Left lung (tissue), 10 donors: ENCODE results near the gene ACTL9. TPM values are rescaled to one million over a fixed set of nuclear protein-coding genes. Genes with fewer than 3 reads are reported as not detected.

Source experiments
- ATAC-seq: fragments of 200-7000 bp; cut with Tn5 transposase; one replicate; pipeline ENCODE4 v1.9.1; 2020; ENCODE audit warnings: moderate library complexity
- DNase-seq, 4 donors: peaks; one replicate each; pipeline ENCODE4 v3.0.0-alpha.2; 2013 to 2020
- H3K27ac ChIP-seq, 2 donors: fragments of 200-600 bp; sonication (generic) in 1 of 2; one replicate each; pipeline versions ENCODE4 v1.5.0 to v1.8.0; 2020 to 2021
- H3K27me3 ChIP-seq, 2 donors: fragments of 200-600 bp; sonication (generic) in 1 of 2; one replicate each; pipeline versions ENCODE4 v1.5.0 to v1.8.0; 2020 to 2021
- H3K36me3 ChIP-seq, 2 donors: fragments of 200-600 bp; sonication (generic) in 1 of 2; one replicate each; pipeline versions ENCODE4 v1.5.0 to v1.8.0; 2020 to 2021
- H3K4me1 ChIP-seq, 2 donors: fragments of 200-600 bp; one replicate each; pipeline ENCODE4 v1.8.0; 2021
- H3K4me3 ChIP-seq, 2 donors: fragments of 200-600 bp; sonication (generic) in 1 of 2; one replicate each; pipeline versions ENCODE4 v1.5.0 to v1.8.0; 2020 to 2021; ENCODE audit warnings: mild to moderate bottlenecking in 1 of 2
- H3K9me3 ChIP-seq, 2 donors: fragments of 200-600 bp; sonication (generic) in 1 of 2; one replicate each; pipeline versions ENCODE4 v1.5.0 to v1.8.0; 2020 to 2021
- CTCF ChIP-seq, 2 donors: fragments of 200-600 bp; sonication (generic) in 1 of 2; IDR thresholded peaks; one replicate each; pipeline versions ENCODE4 v1.5.0 to v1.8.0; 2021; ENCODE audit warnings: antibody characterized with exemption in 2 of 2
- intact Hi-C, 2 donors: fragments of 100-400 bp; cut with DNase I; formaldehyde crosslinking; loops; one replicate each; pipeline versions ENCODE4 v1.11.2 to v1.14.2; 2022
- polyA plus RNA-seq, 6 donors: library from polyadenylated mRNA; unstranded; fragments of 120-200 nt; gene quantifications; one replicate each; pipeline ENCODE4 v1.2.1, GENCODE V29; 2013; ENCODE audit not compliant: insufficient read length in 6 of 6
- total RNA-seq, 2 donors: library from RNA; stranded (reverse); fragmentation: NEBNext Ultra II Directional; extraction: Animal tissue kit (Norgen Biotek cat#: 25700); gene quantifications; one replicate each; pipeline ENCODE4 v1.2.1, GENCODE V29; 2021
- donor health status: DM: no; HTN: yes; CAD: no.
- donor health status: DM: no; HTN: no; CAD: no.

Gene ACTL9
- total and polyA plus RNA-seq, 8 donors: not detected

GRCh38 chr19:8655340-8655709, 43.3 kb downstream of the ACTL9 start:
- no peaks in the 10 kb centered on the region for H3K36me3 ChIP-seq
- peaks cover 0 to 13% of the 10 kb centered on the region in 2 donors for H3K4me1 ChIP-seq
- H3K27ac ChIP-seq: no peak overlapping the region
- no peak overlapping the region for H3K4me3 ChIP-seq
- ATAC-seq (no peak), DNase-seq (no peak)
- no peaks in the 10 kb centered on the region for H3K9me3 ChIP-seq
- H3K27me3 ChIP-seq: peaks cover 0 to 55% of the 10 kb centered on the region in 2 donors
- TF ChIP-seq CTCF (IDR thresholded peaks at IDR 0.05): no peak
- intact Hi-C loops: loop anchor here in 1 of 2 donors (5.0 kb wide), 1 partner anchor 422 kb away; no protein-coding TSS in a partner anchor

- no peaks in the 10 kb centered on the region for H3K9me3 ChIP-seq
- no peak overlapping the region for H3K27ac ChIP-seq
- H3K4me1 ChIP-seq: peaks cover 0 to 14% of the 10 kb centered on the region in 2 donors
- peak; percentile 96 for ATAC-seq
- peak in 3 of 4 donors; percentile 50 to 92 (median 58) for DNase-seq
- H3K27me3 ChIP-seq: peaks cover 0 to 54% of the 10 kb centered on the region in 2 donors
- peak; percentile 90 to 99 for TF ChIP-seq CTCF (IDR thresholded peaks at IDR 0.05)
- no peak overlapping the region for H3K4me3 ChIP-seq
- intact Hi-C loops: loop anchor here in 1 of 2 donors (5.0 kb wide), 1 partner anchor 423 kb away; no protein-coding TSS in a partner anchor
- H3K36me3 ChIP-seq: no peaks in the 10 kb centered on the region
Measured at GRCh38 chr19:8654591-8655339, 43.8 kb downstream of the ACTL9 start.

- ATAC-seq: peak; percentile 51
- Histone ChIP-seq H3K4me3 (no peak overlapping the region), H3K36me3 (no peaks in the 10 kb centered on the region), H3K9me3 (no peaks in the 10 kb centered on the region), H3K4me1 (peaks cover 0 to 47% of the 10 kb centered on the region in 2 donors), H3K27me3 (peaks cover 0 to 43% of the 10 kb centered on the region in 2 donors), H3K27ac (peak overlapping the region in 1 of 2 donors; percentile 18)
- no peak for DNase-seq
- no peak for TF ChIP-seq CTCF (IDR thresholded peaks at IDR 0.05)
- intact Hi-C loops: no loop called here
Measured at GRCh38 chr19:8648240-8648639, 50.4 kb downstream of the ACTL9 start.

Other genes with a start within 250 kb of the ACTL9 start
- gene PRAM1, start 196.2 kb downstream of the ACTL9 start, total RNA-seq: 10 to 100 TPM; 10.7 to 26.8 TPM
- 1 to 10 TPM; 2.5 to 4.2 (median 3.2) TPM for gene PRAM1, start 196.2 kb downstream of the ACTL9 start, polyA plus RNA-seq
- gene ZNF414, start 184.6 kb downstream of the ACTL9 start, total RNA-seq: 10 to 100 TPM; 15.4 to 19.2 TPM
- 10 to 100 TPM; 17.0 to 32.4 (median 18.6) TPM for gene ZNF414, start 184.6 kb downstream of the ACTL9 start, polyA plus RNA-seq
- 100 to 1,000 TPM in 1 of 2 donors, 10 to 100 TPM in 1; 42.6 to 161 TPM for gene MYO1F, start 121.4 kb downstream of the ACTL9 start, total RNA-seq
- 10 to 100 TPM; 11.3 to 15.8 (median 13.2) TPM for gene MYO1F, start 121.4 kb downstream of the ACTL9 start, polyA plus RNA-seq
- 10 to 100 TPM; 18.5 to 23.9 TPM for gene ADAMTS10, start 88.1 kb downstream of the ACTL9 start, total RNA-seq
- 10 to 100 TPM; 47.2 to 72.2 (median 62.4) TPM for gene ADAMTS10, start 88.1 kb downstream of the ACTL9 start, polyA plus RNA-seq
- not detected for gene NFILZ, start 68.2 kb downstream of the ACTL9 start, total RNA-seq
- gene NFILZ, start 68.2 kb downstream of the ACTL9 start, polyA plus RNA-seq: not detected
- gene OR2Z1, start 22.8 kb upstream of the ACTL9 start, total RNA-seq: not detected
- gene OR2Z1, start 22.8 kb upstream of the ACTL9 start, polyA plus RNA-seq: not detected
- gene ZNF558, start 133.5 kb upstream of the ACTL9 start, total RNA-seq: 10 to 100 TPM; 20.8 to 22.2 TPM
- 10 to 100 TPM; 40.9 to 54.0 (median 45.6) TPM for gene ZNF558, start 133.5 kb upstream of the ACTL9 start, polyA plus RNA-seq
- not detected for gene MBD3L1, start 133.6 kb upstream of the ACTL9 start, total RNA-seq
- gene MBD3L1, start 133.6 kb upstream of the ACTL9 start, polyA plus RNA-seq: not detected